Hippocampal formation (tissue), 2 donors: ENCODE data around the gene NBPF4.
"Not testable (repeated sequence)": the region's sequence is repeated elsewhere in the genome, so short reads cannot be mapped to it uniquely, and the experiment has no call there.

ENCODE experiments used
- DNase-seq, 2 donors: peaks; one replicate each; lab custom pipeline; 2025; lab: John Stamatoyannopoulos, UW

NBPF4 gene, protein sequence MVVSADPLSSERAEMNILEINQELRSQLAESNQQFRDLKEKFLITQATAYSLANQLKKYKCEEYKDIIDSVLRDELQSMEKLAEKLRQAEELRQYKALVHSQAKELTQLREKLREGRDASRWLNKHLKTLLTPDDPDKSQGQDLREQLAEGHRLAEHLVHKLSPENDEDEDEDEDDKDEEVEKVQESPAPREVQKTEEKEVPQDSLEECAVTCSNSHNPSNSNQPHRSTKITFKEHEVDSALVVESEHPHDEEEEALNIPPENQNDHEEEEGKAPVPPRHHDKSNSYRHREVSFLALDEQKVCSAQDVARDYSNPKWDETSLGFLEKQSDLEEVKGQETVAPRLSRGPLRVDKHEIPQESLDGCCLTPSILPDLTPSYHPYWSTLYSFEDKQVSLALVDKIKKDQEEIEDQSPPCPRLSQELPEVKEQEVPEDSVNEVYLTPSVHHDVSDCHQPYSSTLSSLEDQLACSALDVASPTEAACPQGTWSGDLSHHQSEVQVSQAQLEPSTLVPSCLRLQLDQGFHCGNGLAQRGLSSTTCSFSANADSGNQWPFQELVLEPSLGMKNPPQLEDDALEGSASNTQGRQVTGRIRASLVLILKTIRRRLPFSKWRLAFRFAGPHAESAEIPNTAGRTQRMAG

DNA sequence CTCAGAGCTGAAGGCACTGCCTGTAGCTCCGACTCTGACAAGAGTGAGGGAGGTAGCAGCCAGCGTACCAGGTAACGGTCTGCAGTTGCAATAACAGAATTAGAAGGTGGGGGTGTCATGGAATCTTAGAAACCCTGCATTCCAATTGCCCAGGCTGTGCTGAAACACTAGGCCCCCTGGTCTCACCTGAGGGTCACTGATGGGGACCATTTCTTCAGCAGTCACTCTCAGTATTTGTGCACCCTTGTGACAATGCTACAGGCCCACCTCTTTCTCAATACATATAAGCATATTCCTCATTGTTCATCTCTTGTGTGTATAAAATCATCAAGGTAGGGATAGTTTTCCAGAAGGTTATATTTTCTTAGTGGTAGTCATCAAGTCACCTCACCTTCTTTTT, at the start of gene NBPF4:
Gene NBPF4, minus strand, starts transcription at position 101 of the 400 bp plus-strand sequence. CDS start 315 bp downstream, outside the sequence.
- not testable (repeated sequence) for DNase-seq

DNA sequence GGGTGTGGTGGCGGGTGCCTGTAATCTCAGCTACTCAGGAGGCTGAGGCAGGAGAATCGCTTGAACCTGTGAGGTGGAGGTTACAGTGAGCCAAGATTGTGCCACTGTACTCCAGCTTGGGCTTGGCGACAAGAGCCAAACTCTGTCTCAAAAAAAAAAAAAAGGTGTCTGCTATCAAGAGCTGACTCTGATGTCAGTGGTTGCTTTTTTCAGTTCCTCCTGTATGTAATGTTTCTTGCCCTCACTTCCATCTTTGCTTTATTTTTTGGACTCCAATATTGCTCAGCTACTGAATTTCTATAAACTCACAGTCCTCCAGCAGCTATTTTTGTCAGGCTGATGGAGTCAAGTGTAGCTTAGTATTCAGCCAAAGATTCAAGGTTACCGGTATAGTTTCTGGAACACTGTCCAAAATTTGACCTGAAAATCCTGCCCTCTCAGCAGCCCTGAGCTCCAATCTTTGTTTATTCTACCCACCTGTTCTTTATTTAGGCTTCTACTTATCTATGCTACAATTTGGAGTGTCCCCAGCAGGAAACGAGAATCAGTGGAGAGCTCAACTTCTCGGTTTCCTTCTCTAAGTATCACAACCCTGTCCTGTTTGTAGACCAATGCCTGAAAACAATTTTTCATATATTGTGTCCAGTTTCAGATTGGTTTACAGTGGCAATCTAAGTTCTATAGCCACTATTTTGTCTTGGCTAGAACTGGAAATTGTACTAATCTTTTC, 38.8 kb upstream of the NBPF4 start:
- DNase-seq, result not testable (repeated sequence)

DNA sequence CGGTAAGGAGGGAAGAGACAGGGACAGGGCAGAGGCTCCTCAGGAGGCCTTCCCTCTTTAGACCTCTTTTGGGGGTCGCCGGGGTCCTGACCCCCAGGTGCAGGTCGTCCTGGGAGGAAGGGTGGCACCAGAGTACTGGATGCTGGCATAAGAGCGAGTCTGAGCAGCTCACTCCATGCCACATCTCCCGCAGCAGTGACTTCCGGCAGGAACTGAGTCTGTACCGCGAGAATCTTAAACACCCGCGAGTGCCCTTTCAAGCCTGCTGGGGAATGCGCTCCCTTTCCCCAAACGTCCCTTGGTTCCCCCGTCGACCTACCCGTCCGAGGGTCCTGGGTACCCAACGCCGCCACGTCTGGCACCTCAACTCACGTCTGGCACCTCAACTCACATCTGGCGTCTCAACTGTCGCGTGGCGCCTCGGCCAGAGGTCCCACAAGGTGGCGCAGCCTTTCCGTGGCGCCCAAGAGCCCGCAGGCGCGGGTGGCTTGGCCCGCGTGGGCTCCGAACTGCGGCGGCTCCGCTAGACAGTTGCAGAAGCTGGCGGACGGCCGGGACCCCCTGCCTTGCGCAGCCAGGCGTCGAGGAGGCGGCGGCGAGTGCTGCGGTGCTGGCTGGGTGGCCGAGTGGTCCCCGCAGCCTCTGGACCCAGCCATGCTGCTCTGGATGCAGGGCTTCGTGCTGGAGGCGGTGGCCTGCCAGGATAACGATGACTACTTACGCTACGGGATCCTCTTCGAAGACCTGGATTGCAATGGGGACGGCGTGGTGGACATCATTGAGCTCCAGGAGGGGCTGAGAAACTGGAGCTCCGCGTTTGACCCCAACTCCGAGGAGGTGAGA, 28.8 kb upstream of the NBPF4 start:
- DNase-seq, result not testable (repeated sequence)

DNA sequence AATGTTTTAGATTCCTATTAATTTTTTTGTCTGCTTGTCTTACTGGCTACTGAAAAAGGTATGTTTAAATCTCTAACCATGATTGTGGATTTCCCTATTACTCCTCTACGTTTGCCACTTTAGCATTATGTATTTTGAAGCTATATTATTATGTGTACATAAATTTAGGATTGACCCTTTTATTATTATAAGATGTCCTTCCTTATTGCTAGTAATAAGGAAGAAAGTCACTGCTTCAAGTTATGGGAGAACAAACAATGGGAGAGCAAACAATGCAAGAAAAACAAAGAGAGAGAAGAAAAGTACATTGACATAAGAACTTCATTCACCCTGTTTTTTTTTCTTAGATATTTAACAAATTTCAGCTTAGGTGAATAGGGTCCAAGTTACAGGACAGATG, 23.2 kb upstream of the NBPF4 start:
- not testable (repeated sequence) for DNase-seq

DNA sequence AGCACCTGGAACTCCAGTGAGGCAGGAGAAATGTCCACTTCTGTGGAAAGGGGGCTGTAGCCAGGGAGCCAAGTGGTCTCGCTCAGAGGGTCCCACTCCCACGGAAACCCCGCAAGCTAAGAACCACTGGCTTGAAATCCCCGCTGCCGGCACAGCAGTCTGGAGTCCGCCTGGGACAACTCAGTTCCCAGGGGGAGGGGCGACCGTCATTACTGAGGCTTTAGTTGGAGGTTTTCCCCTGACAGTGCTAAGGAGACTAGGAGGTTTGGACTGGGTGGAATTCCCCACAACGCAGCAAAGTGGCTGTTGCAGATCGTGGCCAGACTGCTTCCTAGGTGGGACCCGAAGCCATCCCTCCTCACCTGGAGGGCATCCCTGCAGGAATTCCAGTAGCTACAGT, 18.1 kb upstream of the NBPF4 start:
- DNase-seq, result not testable (repeated sequence)

DNA sequence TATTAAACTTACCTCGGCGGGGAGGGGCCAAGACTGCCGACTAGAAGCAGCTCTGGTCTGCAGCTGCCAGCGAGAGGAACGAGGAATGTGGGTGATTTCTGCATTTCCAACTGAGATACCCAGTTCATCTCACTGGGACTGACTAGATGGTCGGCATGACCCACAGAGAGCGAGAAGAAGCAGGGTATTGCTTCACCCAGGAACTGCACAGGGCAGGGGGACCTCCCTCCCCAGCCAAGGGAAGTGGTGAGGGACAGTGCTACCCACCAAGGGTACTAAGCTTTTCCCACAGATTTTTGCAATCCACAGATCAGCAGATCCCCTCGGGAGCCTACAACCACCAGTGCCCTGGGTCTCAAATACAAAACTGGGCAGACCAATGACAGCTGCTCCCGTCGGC, 17.6 kb upstream of the NBPF4 start:
- not testable (repeated sequence) for DNase-seq

DNA sequence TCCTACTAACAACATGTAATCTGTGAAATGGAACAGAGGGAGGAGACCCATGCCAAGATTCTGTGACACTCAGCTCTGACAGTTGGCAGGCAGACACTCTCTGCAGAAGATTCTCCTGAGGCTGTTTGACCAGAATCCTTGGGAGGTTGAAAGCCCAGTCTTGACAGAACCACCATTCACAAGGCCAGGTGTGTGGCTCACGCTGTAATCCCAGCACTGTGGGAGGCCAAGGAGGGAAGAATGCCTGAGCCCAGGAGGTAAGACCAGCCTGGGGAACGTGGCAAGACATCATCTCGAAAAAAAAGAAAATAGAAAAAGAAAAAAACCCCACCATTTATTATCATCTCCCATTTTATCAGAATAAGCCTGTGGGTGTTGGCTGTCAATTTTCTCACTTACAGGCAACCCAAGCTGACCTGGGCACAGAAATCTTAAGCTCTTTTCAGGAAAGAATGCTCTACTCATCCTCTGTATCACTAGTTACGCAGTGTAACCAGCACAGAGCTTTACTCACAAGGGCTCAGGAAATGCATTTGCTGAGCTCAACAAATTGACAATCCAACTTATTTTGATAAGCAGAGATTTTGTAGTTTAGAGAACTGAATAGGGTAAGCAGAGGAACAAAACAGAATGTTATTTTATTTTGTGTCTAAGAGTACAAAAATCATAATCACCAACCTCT, 16.8 kb upstream of the NBPF4 start:
- DNase-seq, result not testable (repeated sequence)

DNA sequence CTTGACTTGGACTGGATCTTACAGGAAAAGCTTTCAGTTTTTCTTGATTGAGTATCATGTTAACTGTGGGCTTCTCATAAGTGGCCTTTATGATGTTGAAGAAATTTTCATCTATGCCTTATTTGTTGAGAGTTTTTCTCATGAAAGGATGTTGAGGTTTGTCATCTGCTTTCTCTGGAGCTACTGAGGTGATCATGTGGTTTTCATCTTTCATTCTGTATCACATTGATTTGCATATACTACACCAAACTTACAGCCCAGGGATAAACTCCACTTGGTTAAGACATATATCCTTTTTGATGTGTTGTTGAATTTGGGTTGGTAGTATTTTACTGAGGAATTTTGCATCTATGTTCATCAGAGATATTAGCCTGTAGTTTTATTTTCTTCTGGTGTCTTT, 11.6 kb upstream of the NBPF4 start:
- not testable (repeated sequence) for DNase-seq

DNA sequence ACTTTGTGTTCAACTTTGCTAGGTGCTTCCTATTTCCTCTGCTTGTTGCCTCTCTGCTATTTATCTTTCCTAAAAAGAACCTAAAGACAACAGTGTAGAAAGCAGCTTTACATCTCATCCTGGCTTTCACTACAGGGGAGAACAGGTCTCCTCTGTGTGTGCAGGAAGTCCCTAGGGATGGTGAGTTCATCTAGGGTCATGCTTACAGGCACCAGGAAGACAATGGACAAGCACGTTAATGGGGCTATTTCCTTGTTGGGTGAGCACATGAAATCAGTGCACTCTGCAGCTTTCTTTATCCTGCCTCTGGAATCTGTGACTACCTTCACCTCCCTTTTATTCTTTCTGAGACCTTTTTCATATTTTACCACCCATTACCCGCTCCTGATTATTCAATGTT, 4.5 kb downstream of the NBPF4 start:
- DNase-seq, result not testable (repeated sequence)

DNA sequence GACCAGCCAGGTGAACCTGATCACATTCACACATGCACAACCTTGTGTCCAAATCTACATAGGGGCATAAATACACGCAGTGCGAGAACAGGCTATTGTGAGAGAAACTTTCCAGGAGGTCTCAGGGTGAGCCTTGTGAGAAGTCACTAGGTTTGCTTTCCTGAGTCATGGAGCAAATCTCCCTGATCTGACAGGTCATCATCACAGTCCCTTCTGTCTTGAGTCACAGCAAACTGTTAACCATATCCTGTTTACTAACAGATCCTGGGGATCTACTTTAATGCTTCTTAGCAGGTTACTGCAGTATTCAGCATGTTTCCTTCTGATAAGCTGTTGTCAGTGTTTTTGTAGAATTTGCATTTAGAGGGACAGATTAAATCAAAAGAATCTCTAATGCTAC, 8.6 kb downstream of the NBPF4 start:
- DNase-seq, result not testable (repeated sequence)

DNA sequence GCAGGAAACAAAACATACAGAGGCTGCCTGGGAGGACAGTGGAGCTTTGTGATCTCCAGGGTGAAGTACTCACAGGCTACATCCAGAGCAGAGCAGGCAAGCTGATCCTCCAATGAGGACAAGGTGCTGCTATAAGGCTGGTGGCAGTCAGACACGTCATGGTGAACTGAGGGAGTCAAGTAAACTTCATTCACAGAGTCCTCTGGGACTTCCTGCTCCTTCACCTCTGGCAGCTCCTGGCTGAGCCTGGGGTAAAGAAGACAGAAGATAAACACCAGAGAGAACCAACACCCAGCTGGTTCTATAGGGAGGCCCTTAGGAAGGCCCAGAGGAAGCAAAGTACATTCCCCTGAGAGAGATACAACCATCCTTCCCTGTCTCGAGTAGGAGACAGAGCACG, 11.7 kb downstream of the NBPF4 start:
- not testable (repeated sequence) for DNase-seq

DNA sequence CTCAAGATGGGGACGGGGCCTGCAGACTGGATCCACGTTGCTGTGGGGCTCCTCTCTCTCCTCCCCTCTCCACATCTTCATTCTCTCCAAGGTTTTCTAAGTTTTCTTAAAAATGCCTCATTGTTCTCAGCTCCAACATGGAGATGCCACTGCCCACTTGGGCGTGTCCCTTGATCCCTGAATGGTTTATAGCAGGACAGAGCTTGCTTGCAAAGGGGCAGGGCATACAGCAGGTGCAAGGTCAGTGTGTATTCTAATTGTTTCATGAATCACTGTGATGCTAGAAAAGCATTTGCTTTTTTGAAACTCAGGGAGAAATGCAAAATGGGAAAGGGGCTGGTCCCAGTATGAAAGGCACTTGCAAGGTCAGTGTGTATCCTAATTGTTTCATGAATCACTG, 13.9 kb downstream of the NBPF4 start:
- DNase-seq, result not testable (repeated sequence)

DNA sequence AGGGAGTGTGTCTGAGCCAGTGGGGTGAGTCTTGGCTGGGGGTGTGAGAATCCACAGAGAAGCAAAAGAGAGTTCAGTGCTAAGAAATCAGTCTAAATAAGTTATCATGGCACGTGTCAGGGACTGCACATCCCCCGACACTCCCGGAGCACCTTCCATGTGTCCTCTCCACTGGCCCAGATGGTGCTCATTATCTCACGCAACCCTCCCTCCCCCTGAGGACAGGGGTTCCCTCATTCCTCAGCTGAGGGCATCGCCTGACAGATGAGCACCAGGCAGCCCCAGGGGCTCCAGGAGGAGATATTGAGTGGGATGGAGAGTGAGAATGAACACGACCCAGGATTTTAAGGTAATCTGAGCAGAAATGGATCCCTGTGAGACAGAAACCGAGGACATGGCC, 16.1 kb downstream of the NBPF4 start:
- not testable (repeated sequence) for DNase-seq

DNA sequence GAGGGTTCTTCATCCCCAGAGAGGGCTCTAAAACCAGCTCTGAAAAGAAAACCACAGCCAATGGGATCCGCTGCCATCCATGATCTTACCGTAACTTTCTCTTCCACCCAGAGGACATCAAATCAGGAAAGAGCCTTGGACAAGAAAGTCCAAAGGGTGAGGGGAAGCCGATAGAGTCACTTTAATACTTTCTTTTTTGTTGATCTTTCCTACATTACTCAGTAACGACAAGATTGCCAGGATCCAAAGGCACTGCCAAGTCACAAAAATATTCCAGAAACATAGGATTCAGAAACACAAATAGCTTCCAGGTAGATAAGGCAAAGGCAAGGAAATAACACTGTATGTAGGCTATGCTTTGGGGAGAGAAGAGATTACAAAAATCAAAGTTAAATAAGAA, 17.0 kb downstream of the NBPF4 start:
- DNase-seq, result not testable (repeated sequence)

DNA sequence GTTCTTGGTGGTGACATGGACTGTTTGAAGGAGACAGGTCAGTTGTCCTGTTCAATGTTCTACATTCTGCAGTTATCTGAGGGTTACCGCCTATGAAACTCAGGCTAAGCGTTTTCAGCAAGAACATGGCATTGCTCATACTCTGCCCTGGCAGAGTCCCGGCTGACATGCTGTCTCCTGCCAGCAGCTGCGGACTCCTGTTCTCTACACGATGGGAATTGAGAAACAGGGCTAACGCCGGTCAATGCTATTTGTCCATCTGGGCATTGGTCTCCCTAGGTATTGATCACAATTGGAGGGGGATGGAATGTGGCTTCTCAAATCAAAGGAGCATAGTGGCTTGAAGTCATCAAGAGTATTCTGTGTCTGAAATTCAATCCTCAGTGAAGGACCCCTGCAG, 20.6 kb downstream of the NBPF4 start:
- not testable (repeated sequence) for DNase-seq

DNA sequence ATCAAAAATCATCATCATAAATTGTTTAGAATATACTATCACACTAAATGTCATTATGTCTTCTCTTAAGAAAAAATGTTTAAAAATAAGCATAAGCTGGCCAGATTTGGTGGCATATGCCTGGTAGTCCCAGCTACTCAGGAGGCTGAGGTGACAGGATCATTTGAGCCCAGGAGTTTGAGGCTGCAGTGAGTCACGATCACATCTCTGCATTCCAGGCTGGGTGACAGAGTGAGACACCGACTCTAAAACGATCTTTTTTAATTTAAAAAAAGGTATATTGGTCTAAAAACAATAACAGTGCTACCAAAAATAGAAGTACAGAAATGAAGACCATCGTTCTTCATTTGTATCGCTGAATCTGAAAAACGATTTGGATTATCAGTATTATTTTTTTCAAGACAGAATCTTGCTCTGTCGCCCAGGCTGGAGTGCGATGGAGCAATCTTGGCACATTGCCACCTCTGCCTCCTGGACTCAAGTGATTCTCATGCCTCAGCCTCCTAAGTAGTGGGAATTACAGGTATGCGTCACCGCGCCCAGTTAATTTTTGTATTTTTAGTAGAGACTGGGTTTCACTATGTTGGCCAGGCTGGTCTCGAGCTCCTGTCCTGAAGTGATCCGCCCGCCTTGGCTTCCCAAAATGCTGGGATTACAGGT, 26.2 kb downstream of the NBPF4 start:
- not testable (repeated sequence) for DNase-seq

DNA sequence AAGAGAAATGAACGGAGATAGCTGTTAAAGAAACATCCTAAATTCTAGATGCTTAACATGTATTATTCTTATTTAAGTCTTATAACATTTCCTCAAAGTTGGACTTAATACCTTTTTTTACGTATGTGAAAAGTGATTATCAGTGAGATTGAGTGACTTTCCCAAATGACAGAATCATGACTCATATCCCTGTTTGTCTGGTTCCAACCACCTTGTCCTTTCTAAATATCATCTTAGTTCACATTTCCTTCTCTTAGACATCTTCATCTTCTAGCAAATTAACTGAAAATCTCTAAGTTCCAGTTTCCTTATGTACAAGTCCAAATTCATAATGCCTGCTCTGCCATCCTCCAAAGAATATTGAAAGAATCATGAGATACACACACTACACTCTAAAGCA, 26.9 kb downstream of the NBPF4 start:
- not testable (repeated sequence) for DNase-seq

DNA sequence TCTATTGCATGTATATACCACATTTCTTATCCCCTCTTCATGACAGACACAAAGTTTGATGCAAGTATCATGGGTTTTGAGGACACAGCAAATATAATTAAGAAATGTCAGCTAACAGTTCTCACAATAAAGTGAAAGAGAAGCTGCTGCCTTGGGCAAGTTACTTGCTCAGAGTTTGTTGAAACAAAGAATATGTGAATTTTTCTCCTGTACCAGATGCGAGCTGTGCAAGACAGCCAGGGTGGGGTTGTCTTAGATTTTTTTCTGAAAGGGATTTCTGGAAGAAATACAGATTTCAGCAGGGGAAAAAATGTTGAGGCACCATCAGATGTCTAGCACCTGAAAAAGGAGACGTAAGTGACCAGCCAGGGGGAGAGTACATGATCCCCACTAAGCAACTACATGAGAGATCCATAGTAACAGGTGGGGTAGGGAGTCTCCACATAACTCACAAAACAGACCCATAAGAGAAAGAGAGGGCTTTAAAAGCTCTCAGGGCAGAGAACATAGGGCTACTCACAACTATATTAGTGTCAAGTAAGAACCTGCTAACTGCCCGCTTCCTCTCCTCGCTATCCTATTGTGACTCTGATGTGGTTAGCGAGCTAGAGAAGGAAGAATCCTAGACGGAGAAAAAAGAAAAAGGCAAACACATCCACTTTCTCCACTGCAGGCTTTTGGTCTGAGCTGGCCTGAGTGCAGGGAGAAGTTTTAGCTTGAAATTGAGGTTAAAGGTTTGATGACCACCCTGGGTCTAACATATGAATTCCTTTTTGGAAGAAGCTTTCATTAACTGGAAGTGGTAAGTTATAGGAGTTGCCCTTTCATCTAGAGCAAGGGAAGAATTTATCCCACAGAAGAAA, 27.6 kb downstream of the NBPF4 start:
- not testable (repeated sequence) for DNase-seq

DNA sequence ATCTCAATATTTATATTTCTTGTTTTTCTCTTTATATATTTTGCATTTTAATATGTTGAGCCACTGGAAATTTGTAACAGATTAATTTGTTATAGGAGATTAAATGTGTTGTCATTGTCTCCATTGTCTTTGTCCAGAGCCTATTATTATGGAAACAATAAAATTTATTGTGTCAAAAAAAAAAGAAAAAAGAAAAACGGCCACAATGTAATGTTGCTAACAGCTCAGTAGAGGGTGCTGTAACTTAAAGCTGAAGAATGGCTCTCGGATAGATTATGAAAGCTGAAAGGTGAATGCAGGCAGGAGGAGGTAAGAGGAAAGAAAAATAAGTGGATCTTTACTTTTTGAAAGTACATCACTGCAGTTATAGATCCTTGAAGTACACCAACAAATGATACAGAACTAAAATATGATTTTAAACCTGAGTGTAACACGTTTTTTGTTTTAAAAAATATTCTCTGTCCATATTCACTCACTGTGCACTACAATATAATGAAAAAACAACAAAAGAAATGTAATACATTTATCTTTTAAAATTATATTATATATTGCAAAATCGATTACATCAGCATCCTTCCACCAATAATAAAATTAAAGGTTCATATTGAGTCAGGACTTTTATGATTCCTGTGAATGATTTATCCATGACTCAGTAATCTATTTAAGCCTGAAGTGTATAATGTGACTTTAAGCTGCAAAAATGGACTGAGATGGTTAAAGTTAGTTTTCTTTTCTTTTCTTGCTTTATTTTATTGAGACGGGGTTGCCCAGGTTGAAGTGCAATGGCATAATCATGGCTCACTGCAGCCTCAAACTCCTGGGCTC, 29.0 kb downstream of the NBPF4 start:
- peak in 1 of 2 donors; percentile 29 for DNase-seq
